ENCODE data around the gene BCORL1.

Gene BCORL1

DNA sequence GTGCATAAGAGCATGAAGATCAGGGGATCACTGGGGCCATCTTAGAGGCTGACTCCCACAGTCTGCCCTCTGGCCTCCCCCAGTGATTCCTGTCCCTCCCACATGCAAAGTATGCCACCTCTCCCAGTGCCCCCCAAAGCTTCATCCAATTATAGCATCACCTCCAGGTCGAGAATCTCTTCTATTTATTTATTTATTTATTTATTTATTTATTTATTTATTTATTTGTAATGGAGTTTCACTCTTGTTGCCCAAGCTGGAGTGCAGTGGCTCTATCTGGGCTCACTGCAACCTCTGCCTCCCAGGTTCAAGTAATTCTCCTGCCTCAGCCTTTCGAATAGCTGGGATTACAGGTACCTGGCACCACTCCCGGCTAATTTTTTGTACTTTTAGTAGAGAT lies 50.1 kb downstream of the BCORL1 start:
- H4K91ac ChIP-seq (ENCODE audit: low read depth, low read length, poor library complexity) = no peak overlapping the region
- no peak overlapping the region for H2AK5ac ChIP-seq (ENCODE audit: low read depth, low read length)
- H3K18ac ChIP-seq (ENCODE audit: low read length) = no peak overlapping the region
- H4K8ac ChIP-seq (ENCODE audit: low read depth, low read length) = no peak overlapping the region
- H3K79me1 ChIP-seq (ENCODE audit: low read depth, low read length) = no peaks in the 10 kb centered on the region
- H2BK12ac ChIP-seq (ENCODE audit: low read length) = no peak overlapping the region
- H3K23ac ChIP-seq (ENCODE audit: low read depth, low read length, poor library complexity) = no peak overlapping the region
- no peak overlapping the region for H3K9ac ChIP-seq (ENCODE audit: low read depth, low read length, poor library complexity)
- WGBS, 2 donors (ENCODE audit: extremely low coverage in 2 of 2, insufficient read length in 2 of 2, insufficient replicate concordance in 1 of 2) = no CpG with 5 or more reads among the region's 3 CpGs
- DNase-seq (ENCODE audit: low spot score) = no peak
- peaks cover 29 to 63% of the 10 kb centered on the region in 2 donors for H3K36me3 ChIP-seq (replicated peaks in 1 of 2; ENCODE audit: control insufficient read depth in 2 of 2, insufficient read depth in 2 of 2, low read length in 2 of 2)
- no peak overlapping the region for H2BK15ac ChIP-seq (ENCODE audit: low read length)
- no peak overlapping the region for H3K4me3 ChIP-seq (ENCODE audit: low read length in 2 of 2)
- no peaks in the 10 kb centered on the region for H3K9me3 ChIP-seq (replicated peaks in 1 of 2; ENCODE audit: control insufficient read depth in 2 of 2, insufficient read depth in 1 of 2, low read depth in 1 of 2, low read length in 2 of 2)
- no peak overlapping the region for H3K27ac ChIP-seq (replicated peaks; ENCODE audit: low read length)
- no peak overlapping the region for H3K14ac ChIP-seq (ENCODE audit: low read length)
- H3K4ac ChIP-seq (ENCODE audit: low read length) = no peak overlapping the region
- H2BK120ac ChIP-seq (ENCODE audit: low read depth, low read length) = no peak overlapping the region
- peaks cover 0 to 7% of the 10 kb centered on the region in 2 donors for H3K4me1 ChIP-seq (ENCODE audit: control insufficient read depth in 2 of 2, insufficient read depth in 1 of 2, low read depth in 1 of 2, low read length in 2 of 2)
- H3K27me3 ChIP-seq (ENCODE audit: control insufficient read depth in 3 of 3, insufficient read depth in 3 of 3, low read depth in 1 of 3, low read length in 3 of 3) = no peaks in the 10 kb centered on the region
- no peak overlapping the region for H3K4me2 ChIP-seq (ENCODE audit: insufficient read depth, low read length, poor library complexity, severe bottlenecking)
- no peak overlapping the region for H2AFZ ChIP-seq (ENCODE audit: low read length)
- H2BK5ac ChIP-seq (ENCODE audit: low read length) = no peak overlapping the region

GRCh38 chrX:130034178-130034577 lies 51.7 kb downstream of the BCORL1 start:
- Histone ChIP-seq H3K79me1 (ENCODE audit: low read depth, low read length) (no peaks in the 10 kb centered on the region), H3K27ac (replicated peaks; ENCODE audit: low read length) (no peak overlapping the region), H2BK15ac (ENCODE audit: low read length) (no peak overlapping the region), H3K4me1 (ENCODE audit: control insufficient read depth in 2 of 2, insufficient read depth in 1 of 2, low read depth in 1 of 2, low read length in 2 of 2) (peaks cover 0 to 5% of the 10 kb centered on the region in 2 donors), H3K18ac (ENCODE audit: low read length) (no peak overlapping the region), H3K9ac (ENCODE audit: low read depth, low read length, poor library complexity) (no peak overlapping the region), H2BK12ac (ENCODE audit: low read length) (no peak overlapping the region), H4K91ac (ENCODE audit: low read depth, low read length, poor library complexity) (no peak overlapping the region), H3K9me3 (replicated peaks in 1 of 2; ENCODE audit: control insufficient read depth in 2 of 2, insufficient read depth in 1 of 2, low read depth in 1 of 2, low read length in 2 of 2) (no peaks in the 10 kb centered on the region), H2BK5ac (ENCODE audit: low read length) (no peak overlapping the region), H3K4me2 (ENCODE audit: insufficient read depth, low read length, poor library complexity, severe bottlenecking) (no peak overlapping the region), H2BK120ac (ENCODE audit: low read depth, low read length) (no peak overlapping the region), H3K36me3 (replicated peaks in 1 of 2; ENCODE audit: control insufficient read depth in 2 of 2, insufficient read depth in 2 of 2, low read length in 2 of 2) (peaks cover 37 to 60% of the 10 kb centered on the region in 2 donors), H3K4me3 (ENCODE audit: low read length in 2 of 2) (no peak overlapping the region), H2AFZ (ENCODE audit: low read length) (no peak overlapping the region), H3K27me3 (ENCODE audit: control insufficient read depth in 3 of 3, insufficient read depth in 3 of 3, low read depth in 1 of 3, low read length in 3 of 3) (no peaks in the 10 kb centered on the region), H3K4ac (ENCODE audit: low read length) (no peak overlapping the region), H3K23ac (ENCODE audit: low read depth, low read length, poor library complexity) (no peak overlapping the region), H4K8ac (ENCODE audit: low read depth, low read length) (no peak overlapping the region), H2AK5ac (ENCODE audit: low read depth, low read length) (no peak overlapping the region), H3K14ac (ENCODE audit: low read length) (no peak overlapping the region)
- DNase-seq (ENCODE audit: low spot score) = no peak
- no CpG with 5 or more reads among the region's 7 CpGs for WGBS, 2 donors (ENCODE audit: extremely low coverage in 2 of 2, insufficient read length in 2 of 2, insufficient replicate concordance in 1 of 2)

GRCh38 chrX:130039847-130040246 lies 57.4 kb downstream of the BCORL1 start:
- no peak overlapping the region for H2BK15ac ChIP-seq (ENCODE audit: low read length)
- H2BK12ac ChIP-seq (ENCODE audit: low read length) = no peak overlapping the region
- H3K4ac ChIP-seq (ENCODE audit: low read length) = no peak overlapping the region
- no peak overlapping the region for H4K8ac ChIP-seq (ENCODE audit: low read depth, low read length)
- no peak overlapping the region for H2AFZ ChIP-seq (ENCODE audit: low read length)
- H3K36me3 ChIP-seq (replicated peaks in 1 of 2; ENCODE audit: control insufficient read depth in 2 of 2, insufficient read depth in 2 of 2, low read length in 2 of 2) = peaks cover 42 to 69% of the 10 kb centered on the region in 2 donors
- WGBS, 2 donors (ENCODE audit: extremely low coverage in 2 of 2, insufficient read length in 2 of 2, insufficient replicate concordance in 1 of 2) = no CpG with 5 or more reads among the region's 2 CpGs
- no peak overlapping the region for H3K23ac ChIP-seq (ENCODE audit: low read depth, low read length, poor library complexity)
- no peak overlapping the region for H2BK120ac ChIP-seq (ENCODE audit: low read depth, low read length)
- no peak overlapping the region for H3K27ac ChIP-seq (replicated peaks; ENCODE audit: low read length)
- DNase-seq (ENCODE audit: low spot score) = no peak
- no peak overlapping the region for H4K91ac ChIP-seq (ENCODE audit: low read depth, low read length, poor library complexity)
- H3K79me1 ChIP-seq (ENCODE audit: low read depth, low read length) = no peaks in the 10 kb centered on the region
- H3K27me3 ChIP-seq (ENCODE audit: control insufficient read depth in 3 of 3, insufficient read depth in 3 of 3, low read depth in 1 of 3, low read length in 3 of 3) = no peaks in the 10 kb centered on the region
- H3K4me3 ChIP-seq (ENCODE audit: low read length in 2 of 2) = no peak overlapping the region
- no peaks in the 10 kb centered on the region for H3K9me3 ChIP-seq (replicated peaks in 1 of 2; ENCODE audit: control insufficient read depth in 2 of 2, insufficient read depth in 1 of 2, low read depth in 1 of 2, low read length in 2 of 2)
- no peak overlapping the region for H3K18ac ChIP-seq (ENCODE audit: low read length)
- no peak overlapping the region for H3K14ac ChIP-seq (ENCODE audit: low read length)
- H3K4me1 ChIP-seq (ENCODE audit: control insufficient read depth in 2 of 2, insufficient read depth in 1 of 2, low read depth in 1 of 2, low read length in 2 of 2) = no peaks in the 10 kb centered on the region
- no peak overlapping the region for H2AK5ac ChIP-seq (ENCODE audit: low read depth, low read length)
- H3K4me2 ChIP-seq (ENCODE audit: insufficient read depth, low read length, poor library complexity, severe bottlenecking) = no peak overlapping the region
- H2BK5ac ChIP-seq (ENCODE audit: low read length) = no peak overlapping the region
- no peak overlapping the region for H3K9ac ChIP-seq (ENCODE audit: low read depth, low read length, poor library complexity)

- Histone ChIP-seq H3K9me3 (replicated peaks in 1 of 2; ENCODE audit: control insufficient read depth in 2 of 2, insufficient read depth in 1 of 2, low read depth in 1 of 2, low read length in 2 of 2) (peaks cover 3 to 9% of the 10 kb centered on the region in 2 donors), H3K4ac (ENCODE audit: low read length) (no peak overlapping the region), H2BK12ac (ENCODE audit: low read length) (no peak overlapping the region), H2BK15ac (ENCODE audit: low read length) (no peak overlapping the region), H3K36me3 (replicated peaks in 1 of 2; ENCODE audit: control insufficient read depth in 2 of 2, insufficient read depth in 2 of 2, low read length in 2 of 2) (peaks cover 44 to 72% of the 10 kb centered on the region in 2 donors), H3K4me2 (ENCODE audit: insufficient read depth, low read length, poor library complexity, severe bottlenecking) (no peak overlapping the region), H3K4me1 (ENCODE audit: control insufficient read depth in 2 of 2, insufficient read depth in 1 of 2, low read depth in 1 of 2, low read length in 2 of 2) (no peaks in the 10 kb centered on the region), H3K23ac (ENCODE audit: low read depth, low read length, poor library complexity) (no peak overlapping the region), H3K27ac (replicated peaks; ENCODE audit: low read length) (no peak overlapping the region), H2AFZ (ENCODE audit: low read length) (no peak overlapping the region), H4K91ac (ENCODE audit: low read depth, low read length, poor library complexity) (no peak overlapping the region), H2BK5ac (ENCODE audit: low read length) (no peak overlapping the region), H3K4me3 (ENCODE audit: low read length in 2 of 2) (no peak overlapping the region), H3K18ac (ENCODE audit: low read length) (no peak overlapping the region), H3K27me3 (ENCODE audit: control insufficient read depth in 3 of 3, insufficient read depth in 3 of 3, low read depth in 1 of 3, low read length in 3 of 3) (no peaks in the 10 kb centered on the region), H4K8ac (ENCODE audit: low read depth, low read length) (no peak overlapping the region), H3K14ac (ENCODE audit: low read length) (no peak overlapping the region), H2BK120ac (ENCODE audit: low read depth, low read length) (no peak overlapping the region), H2AK5ac (ENCODE audit: low read depth, low read length) (no peak overlapping the region), H3K9ac (ENCODE audit: low read depth, low read length, poor library complexity) (no peak overlapping the region), H3K79me1 (ENCODE audit: low read depth, low read length) (peaks cover 2% of the 10 kb centered on the region)
- no CpG with 5 or more reads among the region's 5 CpGs for WGBS, 2 donors (ENCODE audit: extremely low coverage in 2 of 2, insufficient read length in 2 of 2, insufficient replicate concordance in 1 of 2)
- no peak for DNase-seq (ENCODE audit: low spot score)
These were observed 65.0 kb downstream of the BCORL1 start for GRCh38 chrX:130047416-130047815.

Measured in neuronal stem cell (in vitro differentiated cells).